HCT116 (cell line): ENCODE data around the gene TNNC1. TPM values are rescaled to one million over a fixed set of nuclear protein-coding genes. Genes with fewer than 3 reads are reported as not detected.

Source experiments
- ATAC-seq: fragments of 200-7000 bp; cut with Tn5 transposase; 2 replicates; pipeline ENCODE4 v1.9.1; 2020; ENCODE audit warnings: mild to moderate bottlenecking, moderate library complexity
- BruUV-seq: library from RNA; stranded (reverse); fragments of 400-500 nt; replicated peaks from 2 replicates; lab custom pipeline; 2021; lab: Mats Ljungman, UMichigan
- CTCF ChIA-PET: fragments of 300-600 bp; sonication (Branson Sonifier 250); formaldehyde crosslinking; loops from one replicate; lab custom pipeline; 2021; ENCODE audit warnings: antibody characterized with exemption; lab: Charles Lee
- POLR2A ChIA-PET: fragments of 300-600, 350-600 bp; sonication (Branson Sonifier 250); formaldehyde crosslinking; loops from one replicate; lab custom pipeline; 2021; ENCODE audit warnings: antibody characterized with exemption; lab: Charles Lee
- RAD21 ChIA-PET, 2 experiments: fragments of 300-600 bp; sonication (Branson Sonifier 250); formaldehyde crosslinking; loops; one replicate each; lab custom pipeline; 2023; ENCODE audit warnings: low total read pairs in 2 of 2; ENCODE audit not compliant: uncharacterized antibody in 2 of 2, unreplicated experiment in 2 of 2, low non-redundant PET in 1 of 2; lab: Charles Lee
- DNase-seq: peaks from one replicate; pipeline ENCODE4 v3.0.0-alpha.2; 2010; ENCODE audit warnings: low read depth, low spot score
- H2AFZ ChIP-seq: fragments of 200-600 bp; shearing (Covaris generic), sonication (generic); 2 replicates; pipeline ENCODE4 v1.6.1; 2017; ENCODE audit warnings: low read depth, mixed run types, mixed read lengths, antibody characterized with exemption, low read length; ENCODE audit not compliant: poor library complexity, severe bottlenecking
- H3K27ac ChIP-seq: 2 replicates; pipeline ENCODE4 v1.5.1; 2012; ENCODE audit warnings: low read depth, low read length
- H3K27me3 ChIP-seq: fragments of 200-600 bp; sonication (generic); 2 replicates; pipeline ENCODE4 v1.6.1; 2016; ENCODE audit warnings: mixed run types, low read length, mixed read lengths; ENCODE audit not compliant: insufficient read depth
- H3K36me3 ChIP-seq, 2 experiments: fragments of 200-500 bp in 1 of 2; fragments of 200-600 bp in 1 of 2; sonication (Bioruptor generic) in 1 of 2; sonication (generic) in 1 of 2; 2 replicates each; pipeline versions ENCODE4 v1.5.1 to v1.6.1; 2014 to 2016; ENCODE audit warnings: low read length in 2 of 2, inconsistent platforms in 1 of 2, mixed read lengths in 1 of 2, mixed run types in 1 of 2; ENCODE audit not compliant: insufficient read depth in 2 of 2, control insufficient read depth in 1 of 2
- H3K4me1 ChIP-seq, 2 experiments: fragments of 200-600 bp in 1 of 2; sonication (generic) in 1 of 2; 2 replicates each; pipeline versions ENCODE4 v1.5.1 to v1.6.1; 2012 to 2017; ENCODE audit warnings: low read length in 2 of 2, inconsistent platforms in 1 of 2, mild to moderate bottlenecking in 1 of 2, mixed read lengths in 1 of 2, mixed run types in 1 of 2, moderate library complexity in 1 of 2; ENCODE audit not compliant: insufficient read depth in 2 of 2, control insufficient read depth in 1 of 2
- H3K4me2 ChIP-seq: fragments of 200-600 bp; sonication (generic); 2 replicates; pipeline ENCODE4 v1.6.1; 2017; ENCODE audit warnings: mixed run types, low read length, mixed read lengths
- H3K4me3 ChIP-seq, 2 experiments: fragments of 200-600 bp in 1 of 2; sonication (generic) in 1 of 2; replicated peaks in 1 of 2; 2 replicates each; pipeline ENCODE4 v1.5.1; 2011 to 2016; ENCODE audit warnings: low read length in 2 of 2, control low read depth in 1 of 2, low read depth in 1 of 2, mild to moderate bottlenecking in 1 of 2, mixed read lengths in 1 of 2, mixed run types in 1 of 2
- H3K79me2 ChIP-seq: fragments of 200-600 bp; sonication (generic); 2 replicates; pipeline ENCODE4 v1.6.1; 2017; ENCODE audit warnings: mild to moderate bottlenecking, mixed run types, low read length, moderate library complexity, mixed read lengths; ENCODE audit not compliant: insufficient read depth
- H3K9ac ChIP-seq: fragments of 200-600 bp; sonication (generic); 2 replicates; pipeline ENCODE4 v1.6.1; 2016; ENCODE audit warnings: low read length, mixed read lengths
- H3K9me2 ChIP-seq: fragments of 200-600 bp; sonication (generic), shearing (Covaris generic); 2 replicates; pipeline ENCODE4 v1.6.1; 2017; ENCODE audit warnings: mixed run types, mild to moderate bottlenecking, moderate library complexity; ENCODE audit not compliant: insufficient read depth
- H3K9me3 ChIP-seq, 2 experiments: fragments of 200-500 bp in 1 of 2; fragments of 200-600 bp in 1 of 2; sonication (Bioruptor generic) in 1 of 2; sonication (generic) in 1 of 2; 2 replicates each; pipeline ENCODE4 v1.6.1; 2014 to 2017; ENCODE audit warnings: low read length in 2 of 2, mixed read lengths in 2 of 2, inconsistent platforms in 1 of 2, low read depth in 1 of 2, mild to moderate bottlenecking in 1 of 2, mixed run types in 1 of 2, moderate library complexity in 1 of 2; ENCODE audit not compliant: control insufficient read depth in 1 of 2, insufficient read depth in 1 of 2
- H4K20me1 ChIP-seq: fragments of 200-600 bp; sonication (generic), shearing (Covaris generic); 2 replicates; pipeline ENCODE4 v1.6.1; 2017; ENCODE audit warnings: mixed run types, mild to moderate bottlenecking, moderate library complexity; ENCODE audit not compliant: insufficient read depth
- CEBPB ChIP-seq: IDR thresholded peaks from 2 replicates; pipeline ENCODE4 v1.6.1; 2012; ENCODE audit warnings: low read depth
- CTCF ChIP-seq, 3 experiments: fragments of 200-600 bp in 1 of 3; sonication (generic) in 1 of 3; IDR thresholded peaks in 2 of 3; conservative IDR thresholded peaks in 1 of 3; 2 replicates each; pipeline ENCODE4 v1.5.1; 2012 to 2017; ENCODE audit warnings: low read depth in 2 of 3, low read length in 2 of 3, antibody characterized with exemption in 1 of 3, borderline replicate concordance in 1 of 3, control low read depth in 1 of 3, mild to moderate bottlenecking in 1 of 3, mixed read lengths in 1 of 3, mixed run types in 1 of 3, moderate library complexity in 1 of 3; ENCODE audit not compliant: insufficient read depth in 1 of 3
- JUND ChIP-seq: IDR thresholded peaks from 2 replicates; pipeline ENCODE4 v1.6.1; 2012
- POLR2AphosphoS5 ChIP-seq: IDR thresholded peaks from 2 replicates; pipeline ENCODE4 v1.6.1; 2011; ENCODE audit warnings: mild to moderate bottlenecking, low read depth, low read length, moderate library complexity
- SP1 ChIP-seq: IDR thresholded peaks from 2 replicates; pipeline ENCODE4 v1.6.1; 2012; ENCODE audit warnings: low read depth
- YY1 ChIP-seq: IDR thresholded peaks from 2 replicates; pipeline ENCODE4 v1.6.1; 2011; ENCODE audit warnings: low read length, low read depth, moderate library complexity, mild to moderate bottlenecking; ENCODE audit not compliant: insufficient replicate concordance; ENCODE audit errors: extremely low read depth
- ZBTB33 ChIP-seq: IDR thresholded peaks from 2 replicates; pipeline ENCODE4 v1.6.1; 2011; ENCODE audit warnings: mild to moderate bottlenecking, low read length, moderate library complexity; ENCODE audit not compliant: insufficient replicate concordance; ENCODE audit errors: extremely low read depth
- intact Hi-C: fragments of 100-400 bp; cut with micrococcal nuclease; formaldehyde crosslinking; loops from 2 replicates; pipeline ENCODE4 v1.10.0; 2022
- total RNA-seq: library from RNA; stranded (reverse); gene quantifications from one replicate; pipeline ENCODE4 v1.2.1, GENCODE V29; 2021; ENCODE audit not compliant: unreplicated experiment

Gene TNNC1
- total RNA-seq, 1 experiment from 2014 or later, result 2.2 TPM

GRCh38 chr3:52461874-52462273 lies 8.0 kb upstream of the TNNC1 start:
- intact Hi-C loops, result no loop called here
- BruUV-seq, result no TSS peak
- no peaks in the 10 kb centered on the region for H3K9me2 ChIP-seq
- no peak overlapping the region for H3K4me2 ChIP-seq
- ATAC-seq, result no peak
- peaks cover 62% of the 10 kb centered on the region for H3K79me2 ChIP-seq
- RAD21 ChIA-PET, result no interaction called here
- H3K27ac ChIP-seq, result no peak overlapping the region
- CTCF ChIA-PET, result no interaction called here
- H3K9ac ChIP-seq, result no peak overlapping the region
- H3K4me3 ChIP-seq, result no peak overlapping the region
- H3K36me3 ChIP-seq, result peaks cover 29 to 48% of the 10 kb centered on the region in 2 experiments
- no peaks in the 10 kb centered on the region for H3K9me3 ChIP-seq
- TF ChIP-seq POLR2AphosphoS5, result no peak
- no peak for TF ChIP-seq ZBTB33
- no peak for TF ChIP-seq JUND
- TF ChIP-seq CEBPB, result no peak
- TF ChIP-seq CTCF (IDR thresholded peaks at IDR 0.05 in 2 of 3, conservative IDR thresholded peaks at IDR 0.05 in 1 of 3; ENCODE audit: borderline replicate concordance in 1 of 3, insufficient read depth in 1 of 3, low read depth in 2 of 3, low read length in 2 of 3), result no peak
- no peak for TF ChIP-seq YY1
- no peak for TF ChIP-seq SP1
- no peaks in the 10 kb centered on the region for H4K20me1 ChIP-seq
- H3K4me1 ChIP-seq, result peaks cover 0 to 7% of the 10 kb centered on the region in 2 experiments; a peak in 3 of 4 replicates
- DNase-seq, result no peak
- H2AFZ ChIP-seq, result no peak overlapping the region
- H3K27me3 ChIP-seq, result no peaks in the 10 kb centered on the region
- POLR2A ChIA-PET, result no interaction called here
